ENCODE results near the gene HHAT.

GRCh38 chr1:210570116-210570515, 241.4 kb downstream of the HHAT start:
- TF ChIP-seq, protein P1, sequence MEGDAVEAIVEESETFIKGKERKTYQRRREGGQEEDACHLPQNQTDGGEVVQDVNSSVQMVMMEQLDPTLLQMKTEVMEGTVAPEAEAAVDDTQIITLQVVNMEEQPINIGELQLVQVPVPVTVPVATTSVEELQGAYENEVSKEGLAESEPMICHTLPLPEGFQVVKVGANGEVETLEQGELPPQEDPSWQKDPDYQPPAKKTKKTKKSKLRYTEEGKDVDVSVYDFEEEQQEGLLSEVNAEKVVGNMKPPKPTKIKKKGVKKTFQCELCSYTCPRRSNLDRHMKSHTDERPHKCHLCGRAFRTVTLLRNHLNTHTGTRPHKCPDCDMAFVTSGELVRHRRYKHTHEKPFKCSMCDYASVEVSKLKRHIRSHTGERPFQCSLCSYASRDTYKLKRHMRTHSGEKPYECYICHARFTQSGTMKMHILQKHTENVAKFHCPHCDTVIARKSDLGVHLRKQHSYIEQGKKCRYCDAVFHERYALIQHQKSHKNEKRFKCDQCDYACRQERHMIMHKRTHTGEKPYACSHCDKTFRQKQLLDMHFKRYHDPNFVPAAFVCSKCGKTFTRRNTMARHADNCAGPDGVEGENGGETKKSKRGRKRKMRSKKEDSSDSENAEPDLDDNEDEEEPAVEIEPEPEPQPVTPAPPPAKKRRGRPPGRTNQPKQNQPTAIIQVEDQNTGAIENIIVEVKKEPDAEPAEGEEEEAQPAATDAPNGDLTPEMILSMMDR (IDR thresholded peaks at IDR 0.05), result no peak
- TF ChIP-seq POLR2A (IDR thresholded peaks at IDR 0.05), result no peak
